Measurements from ENCODE around the gene KRTAP10-3.

Gene KRTAP10-3

GRCh38 chr21:44558695-44559094 is at the start of gene KRTAP10-3:
Gene KRTAP10-3, minus strand, starts transcription at chr21:44558795. Its CDS starts 80 bp downstream, at chr21:44558715.
- Histone ChIP-seq H3K27ac (ENCODE audit: low read depth, low read length) (no peak within 1 kb of the TSS), H3K4me3 (ENCODE audit: insufficient read depth, low read length, poor library complexity, severe bottlenecking) (no peak within 1 kb of the TSS), H3K4me2 (ENCODE audit: low read depth, low read length, poor library complexity, severe bottlenecking) (no peak within 1 kb of the TSS), H3K9me2 (replicated peaks; ENCODE audit: insufficient read depth, low read length) (no peaks in the 10 kb centered on the region), H3K79me2 (ENCODE audit: insufficient read depth, low read length) (no peaks in the 10 kb centered on the region), H4K20me1 (ENCODE audit: low read depth, low read length) (no peaks in the 10 kb centered on the region), H3K36me3 (ENCODE audit: low read length) (no peaks in the 10 kb centered on the region), H3K9ac (ENCODE audit: low read length) (no peak within 1 kb of the TSS), H3K9me3 (ENCODE audit: insufficient read depth, low read length) (no peaks in the 10 kb centered on the region), H2AFZ (ENCODE audit: low read depth, low read length, severe bottlenecking) (no peak within 1 kb of the TSS), H3F3A (ENCODE audit: insufficient read depth) (no peaks in the 10 kb centered on the region), H3K27me3 (ENCODE audit: low read length) (no peaks in the 10 kb centered on the region)
- TF ChIP-seq EZH2phosphoT487 (conservative IDR thresholded peaks at IDR 0.05; ENCODE audit: low read length) (no peak), CTCF (IDR thresholded peaks at IDR 0.05; ENCODE audit: insufficient read depth, low read length, poor library complexity, severe bottlenecking) (no peak)

- no peak overlapping the region for H2AFZ ChIP-seq (ENCODE audit: low read depth, low read length, severe bottlenecking)
- no peak overlapping the region for H3K4me3 ChIP-seq (ENCODE audit: insufficient read depth, low read length, poor library complexity, severe bottlenecking)
- H3K27ac ChIP-seq (ENCODE audit: low read depth, low read length): no peak overlapping the region
- H3F3A ChIP-seq (ENCODE audit: insufficient read depth): no peaks in the 10 kb centered on the region
- H3K9ac ChIP-seq (ENCODE audit: low read length): no peak overlapping the region
- H3K9me3 ChIP-seq (ENCODE audit: insufficient read depth, low read length): no peaks in the 10 kb centered on the region
- H3K27me3 ChIP-seq (ENCODE audit: low read length): no peaks in the 10 kb centered on the region
- no peaks in the 10 kb centered on the region for H3K9me2 ChIP-seq (replicated peaks; ENCODE audit: insufficient read depth, low read length)
- no peak for TF ChIP-seq CTCF (IDR thresholded peaks at IDR 0.05; ENCODE audit: insufficient read depth, low read length, poor library complexity, severe bottlenecking)
- TF ChIP-seq EZH2phosphoT487 (conservative IDR thresholded peaks at IDR 0.05; ENCODE audit: low read length): no peak
- no peaks in the 10 kb centered on the region for H3K36me3 ChIP-seq (ENCODE audit: low read length)
- H4K20me1 ChIP-seq (ENCODE audit: low read depth, low read length): no peaks in the 10 kb centered on the region
- H3K4me2 ChIP-seq (ENCODE audit: low read depth, low read length, poor library complexity, severe bottlenecking): no peak overlapping the region
- no peaks in the 10 kb centered on the region for H3K79me2 ChIP-seq (ENCODE audit: insufficient read depth, low read length)
These were observed 47.9 kb upstream of the KRTAP10-3 start for GRCh38 chr21:44606495-44606894.

GRCh38 chr21:44603911-44604310 is 45.3 kb upstream of the KRTAP10-3 start:
- no peak overlapping the region for H3K9ac ChIP-seq (ENCODE audit: low read length)
- H4K20me1 ChIP-seq (ENCODE audit: low read depth, low read length): no peaks in the 10 kb centered on the region
- no peak overlapping the region for H3K27ac ChIP-seq (ENCODE audit: low read depth, low read length)
- no peak overlapping the region for H3K4me3 ChIP-seq (ENCODE audit: insufficient read depth, low read length, poor library complexity, severe bottlenecking)
- H3K9me2 ChIP-seq (replicated peaks; ENCODE audit: insufficient read depth, low read length): no peaks in the 10 kb centered on the region
- H3K4me2 ChIP-seq (ENCODE audit: low read depth, low read length, poor library complexity, severe bottlenecking): no peak overlapping the region
- H3K36me3 ChIP-seq (ENCODE audit: low read length): no peaks in the 10 kb centered on the region
- H3K9me3 ChIP-seq (ENCODE audit: insufficient read depth, low read length): no peaks in the 10 kb centered on the region
- TF ChIP-seq CTCF (IDR thresholded peaks at IDR 0.05; ENCODE audit: insufficient read depth, low read length, poor library complexity, severe bottlenecking): no peak
- no peak for TF ChIP-seq EZH2phosphoT487 (conservative IDR thresholded peaks at IDR 0.05; ENCODE audit: low read length)
- no peaks in the 10 kb centered on the region for H3F3A ChIP-seq (ENCODE audit: insufficient read depth)
- H3K79me2 ChIP-seq (ENCODE audit: insufficient read depth, low read length): no peaks in the 10 kb centered on the region
- no peak overlapping the region for H2AFZ ChIP-seq (ENCODE audit: low read depth, low read length, severe bottlenecking)
- H3K27me3 ChIP-seq (ENCODE audit: low read length): no peaks in the 10 kb centered on the region
